Loucy (cell line): ENCODE data around the gene IGF2BP3.

ENCODE experiments used
- H2AFZ ChIP-seq: fragments of 200-600 bp; sonication (generic); 2 replicates; pipeline ENCODE4 v1.6.0; 2016; ENCODE audit warnings: antibody characterized with exemption, mild to moderate bottlenecking, low read length, moderate library complexity
- H3F3A ChIP-seq: fragments of 200-600 bp; 2 replicates; pipeline ENCODE4 v1.6.0; 2016; ENCODE audit warnings: antibody characterized with exemption, low read depth, mild to moderate bottlenecking
- H3K27me3 ChIP-seq: fragments of 200-600 bp; sonication (generic); 2 replicates; pipeline ENCODE4 v1.6.1; 2014; ENCODE audit warnings: low read length, mild to moderate bottlenecking; ENCODE audit not compliant: insufficient read depth, poor library complexity, severe bottlenecking
- H3K36me3 ChIP-seq: fragments of 200-600 bp; sonication (generic); 2 replicates; pipeline ENCODE4 v1.6.1; 2016; ENCODE audit warnings: low read length; ENCODE audit not compliant: insufficient read depth
- H3K4me1 ChIP-seq: fragments of 200-600 bp; sonication (generic); 2 replicates; pipeline ENCODE4 v1.5.1; 2014; ENCODE audit warnings: low read length, mild to moderate bottlenecking; ENCODE audit not compliant: insufficient read depth, poor library complexity, severe bottlenecking
- H3K4me2 ChIP-seq: fragments of 200-600 bp; sonication (generic); 2 replicates; pipeline ENCODE4 v1.6.0; 2014; ENCODE audit warnings: antibody characterized with exemption, low read length, low read depth, mild to moderate bottlenecking; ENCODE audit not compliant: poor library complexity, severe bottlenecking
- H3K4me3 ChIP-seq: fragments of 200-600 bp; sonication (generic); 2 replicates; pipeline ENCODE4 v1.5.1; 2014; ENCODE audit warnings: low read length, mild to moderate bottlenecking, mixed read lengths; ENCODE audit not compliant: poor library complexity, severe bottlenecking
- H3K79me2 ChIP-seq: fragments of 200-600 bp; sonication (generic); 2 replicates; pipeline ENCODE4 v1.6.1; 2014; ENCODE audit warnings: low read length; ENCODE audit not compliant: insufficient read depth
- H3K9ac ChIP-seq: fragments of 200-600 bp; sonication (generic); 2 replicates; pipeline ENCODE4 v1.6.0; 2014; ENCODE audit warnings: mild to moderate bottlenecking, low read depth, low read length, moderate library complexity; ENCODE audit not compliant: poor library complexity, severe bottlenecking
- H3K9me2 ChIP-seq: fragments of 200-600 bp; sonication (generic); replicated peaks from 2 replicates; pipeline ENCODE4 v1.6.1; 2016; ENCODE audit warnings: low read depth, low read length, mixed read lengths
- H3K9me3 ChIP-seq: fragments of 200-600 bp; sonication (generic); 2 replicates; pipeline ENCODE4 v1.6.1; 2014; ENCODE audit warnings: mild to moderate bottlenecking, antibody characterized with exemption, low read length, low read depth; ENCODE audit not compliant: insufficient read depth
- H4K20me1 ChIP-seq: fragments of 200-600 bp; sonication (generic); 2 replicates; pipeline ENCODE4 v1.6.0; 2014; ENCODE audit warnings: antibody characterized with exemption, low read length, mild to moderate bottlenecking; ENCODE audit not compliant: insufficient read depth, poor library complexity, severe bottlenecking
- EZH2phosphoT487 ChIP-seq: fragments of 200-600 bp; IDR thresholded peaks from 2 replicates; pipeline ENCODE4 v1.6.1; 2018; ENCODE audit warnings: antibody characterized with exemption, mild to moderate bottlenecking, moderate library complexity, borderline replicate concordance
- TF ChIP-seq, protein P1 (sequence below): fragments of 200-600 bp; sonication (generic); conservative IDR thresholded peaks from 2 replicates; pipeline ENCODE4 v1.5.1; 2014; ENCODE audit warnings: mild to moderate bottlenecking, antibody characterized with exemption, low read length

Gene IGF2BP3

GRCh38 chr7:23341846-23342598, 128.3 kb downstream of the IGF2BP3 start:
- no peak overlapping the region for H3K4me3 ChIP-seq
- H3K79me2 ChIP-seq, result no peaks in the 10 kb centered on the region
- no peak overlapping the region for H2AFZ ChIP-seq
- no peaks in the 10 kb centered on the region for H3K36me3 ChIP-seq
- H3K9me3 ChIP-seq, result no peaks in the 10 kb centered on the region
- no peak overlapping the region for H3K4me2 ChIP-seq
- no peaks in the 10 kb centered on the region for H3F3A ChIP-seq
- H3K4me1 ChIP-seq, result peaks cover 28% of the 10 kb centered on the region
- H3K9me2 ChIP-seq, result no peaks in the 10 kb centered on the region
- H4K20me1 ChIP-seq, result no peaks in the 10 kb centered on the region
- H3K27me3 ChIP-seq, result no peaks in the 10 kb centered on the region
- H3K9ac ChIP-seq, result no peak overlapping the region
- TF ChIP-seq, protein P1, sequence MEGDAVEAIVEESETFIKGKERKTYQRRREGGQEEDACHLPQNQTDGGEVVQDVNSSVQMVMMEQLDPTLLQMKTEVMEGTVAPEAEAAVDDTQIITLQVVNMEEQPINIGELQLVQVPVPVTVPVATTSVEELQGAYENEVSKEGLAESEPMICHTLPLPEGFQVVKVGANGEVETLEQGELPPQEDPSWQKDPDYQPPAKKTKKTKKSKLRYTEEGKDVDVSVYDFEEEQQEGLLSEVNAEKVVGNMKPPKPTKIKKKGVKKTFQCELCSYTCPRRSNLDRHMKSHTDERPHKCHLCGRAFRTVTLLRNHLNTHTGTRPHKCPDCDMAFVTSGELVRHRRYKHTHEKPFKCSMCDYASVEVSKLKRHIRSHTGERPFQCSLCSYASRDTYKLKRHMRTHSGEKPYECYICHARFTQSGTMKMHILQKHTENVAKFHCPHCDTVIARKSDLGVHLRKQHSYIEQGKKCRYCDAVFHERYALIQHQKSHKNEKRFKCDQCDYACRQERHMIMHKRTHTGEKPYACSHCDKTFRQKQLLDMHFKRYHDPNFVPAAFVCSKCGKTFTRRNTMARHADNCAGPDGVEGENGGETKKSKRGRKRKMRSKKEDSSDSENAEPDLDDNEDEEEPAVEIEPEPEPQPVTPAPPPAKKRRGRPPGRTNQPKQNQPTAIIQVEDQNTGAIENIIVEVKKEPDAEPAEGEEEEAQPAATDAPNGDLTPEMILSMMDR, result no peak
- no peak for TF ChIP-seq EZH2phosphoT487

GRCh38 chr7:23338863-23339262, 131.4 kb downstream of the IGF2BP3 start:
- Histone ChIP-seq H4K20me1 (no peaks in the 10 kb centered on the region), H3K4me3 (no peak overlapping the region), H3K9ac (no peak overlapping the region), H2AFZ (no peak overlapping the region), H3K4me2 (no peak overlapping the region), H3K9me2 (no peaks in the 10 kb centered on the region), H3K4me1 (peaks cover 4% of the 10 kb centered on the region), H3K27me3 (no peaks in the 10 kb centered on the region), H3K9me3 (no peaks in the 10 kb centered on the region), H3K36me3 (no peaks in the 10 kb centered on the region), H3K79me2 (no peaks in the 10 kb centered on the region), H3F3A (no peaks in the 10 kb centered on the region)
- no peak for TF ChIP-seq EZH2phosphoT487
- TF ChIP-seq, protein P1, result no peak

DNA sequence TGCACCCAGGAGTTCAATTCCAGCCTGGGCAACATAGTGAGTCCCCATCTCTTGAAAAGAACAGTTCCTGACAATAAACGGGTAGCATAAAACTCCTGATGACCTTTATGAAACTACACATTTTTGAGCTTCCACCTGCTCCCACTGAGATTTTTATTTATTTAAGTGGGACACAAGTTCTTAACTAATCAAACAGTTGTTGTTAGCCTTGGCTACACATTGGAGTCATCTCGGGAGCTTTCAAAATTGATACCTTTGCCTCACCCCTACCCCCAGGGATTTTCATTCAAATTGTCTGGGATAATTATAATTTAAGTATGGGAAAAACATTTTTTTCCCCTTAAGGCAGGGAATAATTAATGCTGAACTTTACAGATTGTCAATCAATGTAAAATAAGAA, 131.9 kb downstream of the IGF2BP3 start:
- Histone ChIP-seq H4K20me1 (no peaks in the 10 kb centered on the region), H3K9me2 (no peaks in the 10 kb centered on the region), H3K4me2 (no peak overlapping the region), H3K36me3 (no peaks in the 10 kb centered on the region), H3K9ac (no peak overlapping the region), H2AFZ (no peak overlapping the region), H3K9me3 (no peaks in the 10 kb centered on the region), H3F3A (no peaks in the 10 kb centered on the region), H3K79me2 (no peaks in the 10 kb centered on the region), H3K4me1 (no peaks in the 10 kb centered on the region), H3K27me3 (no peaks in the 10 kb centered on the region), H3K4me3 (no peak overlapping the region)
- TF ChIP-seq, protein P1, result no peak
- no peak for TF ChIP-seq EZH2phosphoT487
